Activated naive CD4-positive, alpha-beta T cell treated with Interleukin-2 at 50 U/mL for 16 hours (primary cell): ENCODE data around the gene IQCH.
"Not testable (repeated sequence)": the region's sequence is repeated elsewhere in the genome, so short reads cannot be mapped to it uniquely, and the experiment has no call there.

Source experiments
- DNase-seq: peaks from one replicate; pipeline ENCODE4 v3.0.0-alpha.2; 2020

The IQCH gene

GRCh38 chr15:67248011-67248505 is 6.5 kb upstream of the IQCH start:
- DNase-seq, result no peak

GRCh38 chr15:67249830-67250229 is 4.8 kb upstream of the IQCH start:
- no peak for DNase-seq

GRCh38 chr15:67251318-67251717 is 3.3 kb upstream of the IQCH start:
- no peak for DNase-seq

GRCh38 chr15:67253101-67253500 is 1.5 kb upstream of the IQCH start:
- DNase-seq, result no peak

- DNase-seq, result no peak
These were observed 893 bp upstream of the IQCH start for GRCh38 chr15:67253549-67254237.

- no peak for DNase-seq
These were observed 1.5 kb downstream of the IQCH start for GRCh38 chr15:67256051-67256450.

GRCh38 chr15:67258412-67258811 is 3.8 kb downstream of the IQCH start:
- not testable (repeated sequence) for DNase-seq

GRCh38 chr15:67259379-67259778 is 4.8 kb downstream of the IQCH start:
- DNase-seq, result no peak

- DNase-seq, result no peak
These were observed 5.2 kb downstream of the IQCH start for GRCh38 chr15:67259806-67260205.

- no peak for DNase-seq
These were observed 12.3 kb downstream of the IQCH start for GRCh38 chr15:67266870-67267269.

GRCh38 chr15:67267440-67267839 is 12.9 kb downstream of the IQCH start:
- DNase-seq, result no peak

- no peak for DNase-seq
These were observed 13.7 kb downstream of the IQCH start for GRCh38 chr15:67267951-67268941.

- DNase-seq, result no peak
These were observed 19.6 kb downstream of the IQCH start for GRCh38 chr15:67274236-67274635.

GRCh38 chr15:67276666-67277065 is 22.1 kb downstream of the IQCH start:
- DNase-seq, result no peak

GRCh38 chr15:67280217-67280616 is 25.6 kb downstream of the IQCH start:
- no peak for DNase-seq

- DNase-seq, result no peak
These were observed 27.1 kb downstream of the IQCH start for GRCh38 chr15:67281714-67282113.

GRCh38 chr15:67285625-67286024 is 31.0 kb downstream of the IQCH start:
- not testable (repeated sequence) for DNase-seq

GRCh38 chr15:67286400-67286799 is 31.8 kb downstream of the IQCH start:
- DNase-seq, result not testable (repeated sequence)

GRCh38 chr15:67290319-67290718 is 35.7 kb downstream of the IQCH start:
- DNase-seq, result no peak

- no peak for DNase-seq
These were observed 41.6 kb downstream of the IQCH start for GRCh38 chr15:67296188-67296587.

- DNase-seq, result no peak
These were observed 42.1 kb downstream of the IQCH start for GRCh38 chr15:67296684-67297083.

GRCh38 chr15:67300266-67301025 is 45.9 kb downstream of the IQCH start:
- DNase-seq, result no peak
